A549 (cell line): ENCODE data around the gene C2orf80.

Source experiments
- CBX8 ChIP-seq: fragments of 200-600 bp; sonication (generic); IDR thresholded peaks from 2 replicates; pipeline ENCODE4 v1.6.1; 2016
- CEBPB ChIP-seq, 2 experiments: fragments of >200 bp in 1 of 2; sonication (Bioruptor Twin) in 1 of 2; formaldehyde crosslinking in 1 of 2; IDR thresholded peaks; 2 replicates each; pipeline ENCODE4 v1.6.1; 2012 to 2016
- CHD2 ChIP-seq: fragments of 150-350 bp; IDR thresholded peaks from 2 replicates; pipeline ENCODE4 v1.6.1; 2014; ENCODE audit warnings: low read length; ENCODE audit not compliant: partially characterized antibody
- ESRRA ChIP-seq: fragments of 150-350 bp; IDR thresholded peaks from 2 replicates; pipeline ENCODE4 v1.6.1; 2014; ENCODE audit warnings: mild to moderate bottlenecking, low read length, borderline replicate concordance
- POLR2A ChIP-seq: IDR thresholded peaks from 2 replicates; pipeline ENCODE4 v1.6.1; 2012; ENCODE audit warnings: mild to moderate bottlenecking, low read length
- RFX5 ChIP-seq: fragments of 450-650 bp; IDR thresholded peaks from 2 replicates; pipeline ENCODE4 v1.7.1; 2014; ENCODE audit warnings: antibody characterized with exemption, mild to moderate bottlenecking, moderate library complexity
- ZFP36 ChIP-seq: fragments of 450-650 bp; IDR thresholded peaks from 2 replicates; pipeline ENCODE4 v1.6.1; 2014; ENCODE audit warnings: borderline replicate concordance; ENCODE audit not compliant: partially characterized antibody
- ZNF302 ChIP-seq: fragments of 250-450 bp; sonication (Bioruptor Pico); IDR thresholded peaks from 2 replicates; pipeline ENCODE4 v1.9.0; 2021; ENCODE audit warnings: inconsistent platforms, mild to moderate bottlenecking, moderate library complexity
- TF ChIP-seq, protein P1 (sequence below): IDR thresholded peaks from 2 replicates; pipeline ENCODE4 v1.6.1; 2012; ENCODE audit warnings: low read depth, borderline replicate concordance
- TF ChIP-seq, protein P2 (sequence below): fragments of >200 bp; sonication (Bioruptor Twin); formaldehyde crosslinking; IDR thresholded peaks from 3 replicates; pipeline ENCODE4 v1.5.1; 2016
- TF ChIP-seq, protein P3 (sequence below): fragments of 150-350 bp; IDR thresholded peaks from 2 replicates; pipeline ENCODE4 v1.6.1; 2014; ENCODE audit warnings: low read depth, mild to moderate bottlenecking, low read length
- TF ChIP-seq, protein P4 (sequence below): IDR thresholded peaks from 2 replicates; pipeline ENCODE4 v1.6.1; 2012
- TF ChIP-seq, protein P5 (sequence below): IDR thresholded peaks from 2 replicates; pipeline ENCODE4 v1.6.1; 2012

DNA sequence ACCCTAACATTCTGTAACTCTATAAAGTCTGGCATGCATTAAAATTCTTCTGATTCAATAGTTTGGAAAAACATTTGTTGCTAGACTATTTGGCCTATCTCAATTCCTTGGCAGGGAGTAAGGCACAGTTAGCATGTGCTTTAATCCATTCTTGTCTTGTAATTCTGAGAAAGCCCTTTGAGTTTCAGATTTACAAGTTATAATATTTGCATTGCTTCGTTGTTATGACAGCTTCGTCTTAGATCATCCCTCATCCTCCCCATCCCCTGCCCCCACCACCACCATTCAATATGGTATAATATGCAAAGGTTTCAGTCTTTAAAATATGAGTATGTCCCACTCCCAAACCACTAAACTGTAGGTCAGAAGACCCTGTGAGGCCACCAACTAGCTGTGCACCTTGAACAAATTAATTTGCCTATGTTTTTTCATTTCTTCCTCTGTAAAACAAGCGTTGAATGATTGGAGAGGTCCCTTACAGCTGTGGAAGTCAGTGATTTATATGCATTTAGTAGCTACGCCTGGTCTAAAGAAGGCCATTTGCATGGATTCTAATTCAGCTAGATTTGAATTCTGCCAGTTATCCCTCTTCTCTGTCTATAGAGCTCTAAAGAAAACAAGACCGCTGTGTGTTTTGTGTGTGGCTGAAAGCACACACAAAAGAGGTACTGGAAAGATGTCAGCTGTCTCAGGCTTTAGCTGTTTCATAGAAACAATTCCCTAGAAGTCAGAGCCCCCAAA is 591 bp downstream of the C2orf80 start:
- TF ChIP-seq, protein P1, sequence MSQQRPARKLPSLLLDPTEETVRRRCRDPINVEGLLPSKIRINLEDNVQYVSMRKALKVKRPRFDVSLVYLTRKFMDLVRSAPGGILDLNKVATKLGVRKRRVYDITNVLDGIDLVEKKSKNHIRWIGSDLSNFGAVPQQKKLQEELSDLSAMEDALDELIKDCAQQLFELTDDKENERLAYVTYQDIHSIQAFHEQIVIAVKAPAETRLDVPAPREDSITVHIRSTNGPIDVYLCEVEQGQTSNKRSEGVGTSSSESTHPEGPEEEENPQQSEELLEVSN: no peak
- TF ChIP-seq POLR2A: no peak
- TF ChIP-seq, protein P2, sequence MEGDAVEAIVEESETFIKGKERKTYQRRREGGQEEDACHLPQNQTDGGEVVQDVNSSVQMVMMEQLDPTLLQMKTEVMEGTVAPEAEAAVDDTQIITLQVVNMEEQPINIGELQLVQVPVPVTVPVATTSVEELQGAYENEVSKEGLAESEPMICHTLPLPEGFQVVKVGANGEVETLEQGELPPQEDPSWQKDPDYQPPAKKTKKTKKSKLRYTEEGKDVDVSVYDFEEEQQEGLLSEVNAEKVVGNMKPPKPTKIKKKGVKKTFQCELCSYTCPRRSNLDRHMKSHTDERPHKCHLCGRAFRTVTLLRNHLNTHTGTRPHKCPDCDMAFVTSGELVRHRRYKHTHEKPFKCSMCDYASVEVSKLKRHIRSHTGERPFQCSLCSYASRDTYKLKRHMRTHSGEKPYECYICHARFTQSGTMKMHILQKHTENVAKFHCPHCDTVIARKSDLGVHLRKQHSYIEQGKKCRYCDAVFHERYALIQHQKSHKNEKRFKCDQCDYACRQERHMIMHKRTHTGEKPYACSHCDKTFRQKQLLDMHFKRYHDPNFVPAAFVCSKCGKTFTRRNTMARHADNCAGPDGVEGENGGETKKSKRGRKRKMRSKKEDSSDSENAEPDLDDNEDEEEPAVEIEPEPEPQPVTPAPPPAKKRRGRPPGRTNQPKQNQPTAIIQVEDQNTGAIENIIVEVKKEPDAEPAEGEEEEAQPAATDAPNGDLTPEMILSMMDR: no peak
- TF ChIP-seq, protein P3, sequence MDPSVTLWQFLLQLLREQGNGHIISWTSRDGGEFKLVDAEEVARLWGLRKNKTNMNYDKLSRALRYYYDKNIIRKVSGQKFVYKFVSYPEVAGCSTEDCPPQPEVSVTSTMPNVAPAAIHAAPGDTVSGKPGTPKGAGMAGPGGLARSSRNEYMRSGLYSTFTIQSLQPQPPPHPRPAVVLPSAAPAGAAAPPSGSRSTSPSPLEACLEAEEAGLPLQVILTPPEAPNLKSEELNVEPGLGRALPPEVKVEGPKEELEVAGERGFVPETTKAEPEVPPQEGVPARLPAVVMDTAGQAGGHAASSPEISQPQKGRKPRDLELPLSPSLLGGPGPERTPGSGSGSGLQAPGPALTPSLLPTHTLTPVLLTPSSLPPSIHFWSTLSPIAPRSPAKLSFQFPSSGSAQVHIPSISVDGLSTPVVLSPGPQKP: no peak
- no peak for TF ChIP-seq CHD2
- no peak for TF ChIP-seq ZFP36
- TF ChIP-seq ESRRA: no peak
- TF ChIP-seq ZNF302 (CRISPR knock-in tag): no peak
- TF ChIP-seq RFX5: no peak
- no peak for TF ChIP-seq CEBPB (IDR thresholded peaks at IDR 0.05)
- TF ChIP-seq CBX8: no peak
- TF ChIP-seq, protein P4, sequence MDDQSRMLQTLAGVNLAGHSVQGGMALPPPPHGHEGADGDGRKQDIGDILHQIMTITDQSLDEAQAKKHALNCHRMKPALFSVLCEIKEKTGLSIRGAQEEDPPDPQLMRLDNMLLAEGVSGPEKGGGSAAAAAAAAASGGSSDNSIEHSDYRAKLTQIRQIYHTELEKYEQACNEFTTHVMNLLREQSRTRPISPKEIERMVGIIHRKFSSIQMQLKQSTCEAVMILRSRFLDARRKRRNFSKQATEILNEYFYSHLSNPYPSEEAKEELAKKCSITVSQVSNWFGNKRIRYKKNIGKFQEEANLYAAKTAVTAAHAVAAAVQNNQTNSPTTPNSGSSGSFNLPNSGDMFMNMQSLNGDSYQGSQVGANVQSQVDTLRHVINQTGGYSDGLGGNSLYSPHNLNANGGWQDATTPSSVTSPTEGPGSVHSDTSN: no peak
- TF ChIP-seq, protein P5, sequence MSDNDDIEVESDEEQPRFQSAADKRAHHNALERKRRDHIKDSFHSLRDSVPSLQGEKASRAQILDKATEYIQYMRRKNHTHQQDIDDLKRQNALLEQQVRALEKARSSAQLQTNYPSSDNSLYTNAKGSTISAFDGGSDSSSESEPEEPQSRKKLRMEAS: no peak
